ENCODE data around the gene MUC7. TPM values are rescaled to one million over a fixed set of nuclear protein-coding genes. Genes with fewer than 3 reads are reported as not detected.

The MUC7 gene
- total RNA-seq, 1 donor from 2014 or later: not detected

- ATAC-seq (ENCODE audit: low read depth) (no peak), DNase-seq (no peak)
- Mint-ChIP-seq H3K4me3 (no peak overlapping the region), H3K27me3 (no peaks in the 10 kb centered on the region), H3K9me3 (no peaks in the 10 kb centered on the region), H3K36me3 (ENCODE audit: low read depth) (no peaks in the 10 kb centered on the region), H3K4me1 (no peaks in the 10 kb centered on the region), H3K27ac (no peak overlapping the region)
- CTCF ChIA-PET: no interaction called here
- TF ChIP-seq CTCF (IDR thresholded peaks at IDR 0.05): no peak
- intact Hi-C loops (cut with micrococcal nuclease): no loop called here
- POLR2A ChIA-PET: no interaction called here
These were observed 28.7 kb upstream of the MUC7 start for GRCh38 chr4:70443329-70443728.

GRCh38 chr4:70449220-70449619 lies 22.8 kb upstream of the MUC7 start:
- peaks cover 2% of the 10 kb centered on the region for H3K27me3 Mint-ChIP-seq
- no peak for DNase-seq
- intact Hi-C loops (cut with micrococcal nuclease): no loop called here
- TF ChIP-seq CTCF (IDR thresholded peaks at IDR 0.05): no peak
- no peaks in the 10 kb centered on the region for H3K4me1 Mint-ChIP-seq
- ChIA-PET POLR2A (no interaction called here), CTCF (no interaction called here)
- ATAC-seq (ENCODE audit: low read depth): no peak
- no peaks in the 10 kb centered on the region for H3K36me3 Mint-ChIP-seq (ENCODE audit: low read depth)
- peaks cover 6% of the 10 kb centered on the region for H3K9me3 Mint-ChIP-seq
- no peak overlapping the region for H3K27ac Mint-ChIP-seq
- no peak overlapping the region for H3K4me3 Mint-ChIP-seq

GRCh38 chr4:70452946-70453345 lies 19.1 kb upstream of the MUC7 start:
- no peaks in the 10 kb centered on the region for H3K36me3 Mint-ChIP-seq (ENCODE audit: low read depth)
- CTCF ChIA-PET: no interaction called here
- no peak for ATAC-seq (ENCODE audit: low read depth)
- H3K27ac Mint-ChIP-seq: no peak overlapping the region
- TF ChIP-seq CTCF (IDR thresholded peaks at IDR 0.05): no peak
- H3K27me3 Mint-ChIP-seq: peaks cover 4% of the 10 kb centered on the region
- POLR2A ChIA-PET: no interaction called here
- no peak for DNase-seq
- no peaks in the 10 kb centered on the region for H3K4me1 Mint-ChIP-seq
- no peak overlapping the region for H3K4me3 Mint-ChIP-seq
- H3K9me3 Mint-ChIP-seq: peaks cover 6% of the 10 kb centered on the region
- intact Hi-C loops (cut with micrococcal nuclease): no loop called here

GRCh38 chr4:70463335-70463734 lies 8.7 kb upstream of the MUC7 start:
- no peak overlapping the region for H3K4me3 Mint-ChIP-seq
- ChIA-PET CTCF (no interaction called here), POLR2A (no interaction called here)
- no peak for ATAC-seq (ENCODE audit: low read depth)
- no peak for TF ChIP-seq CTCF (IDR thresholded peaks at IDR 0.05)
- H3K9me3 Mint-ChIP-seq: peaks cover 2% of the 10 kb centered on the region
- peaks cover 3% of the 10 kb centered on the region for H3K27me3 Mint-ChIP-seq
- no peak overlapping the region for H3K27ac Mint-ChIP-seq
- intact Hi-C loops (cut with micrococcal nuclease): no loop called here
- no peaks in the 10 kb centered on the region for H3K4me1 Mint-ChIP-seq
- no peaks in the 10 kb centered on the region for H3K36me3 Mint-ChIP-seq (ENCODE audit: low read depth)
- DNase-seq: no peak

- Mint-ChIP-seq H3K4me1 (no peaks in the 10 kb centered on the region), H3K4me3 (no peak overlapping the region), H3K27me3 (no peaks in the 10 kb centered on the region), H3K9me3 (peaks cover 4% of the 10 kb centered on the region), H3K36me3 (ENCODE audit: low read depth) (no peaks in the 10 kb centered on the region), H3K27ac (no peak overlapping the region)
- CTCF ChIA-PET: no interaction called here
- ATAC-seq (ENCODE audit: low read depth): no peak
- POLR2A ChIA-PET: no interaction called here
- TF ChIP-seq CTCF (IDR thresholded peaks at IDR 0.05): no peak
- intact Hi-C loops (cut with micrococcal nuclease): no loop called here
- DNase-seq: no peak
These were observed 1.7 kb downstream of the MUC7 start for GRCh38 chr4:70473679-70474078.

All from activated B cell treated with CpG ODN at 0.5 μM for 24 hours (primary cell).